Parathyroid adenoma (tissue), 2 donors: Measurements from ENCODE around the gene TAS2R14.

Experiments
- H2AFZ ChIP-seq: fragments of 300-600 bp; sonication (generic); one replicate; pipeline ENCODE4 v1.7.0; 2017; ENCODE audit warnings: antibody characterized with exemption, mild to moderate bottlenecking
- H3K27ac ChIP-seq: fragments of 300-600 bp; sonication (generic); one replicate; pipeline ENCODE4 v1.7.0; 2017
- H3K27me3 ChIP-seq: fragments of 300-600 bp; sonication (generic); one replicate; pipeline ENCODE4 v1.7.0; 2017; ENCODE audit warnings: low read length; ENCODE audit not compliant: control insufficient read depth, insufficient read depth
- H3K36me3 ChIP-seq: fragments of 300-600 bp; sonication (generic); one replicate; pipeline ENCODE4 v1.7.0; 2017; ENCODE audit warnings: low read length; ENCODE audit not compliant: control insufficient read depth, insufficient read depth
- H3K4me1 ChIP-seq: fragments of 300-600 bp; sonication (generic); one replicate; pipeline ENCODE4 v1.7.0; 2017; ENCODE audit warnings: control low read depth
- H3K4me2 ChIP-seq: fragments of 300-600 bp; sonication (generic); one replicate; pipeline ENCODE4 v1.7.0; 2017; ENCODE audit warnings: low read length
- H3K4me3 ChIP-seq: fragments of 300-600 bp; sonication (generic); one replicate; pipeline ENCODE4 v1.7.0; 2017; ENCODE audit warnings: low read depth, low read length
- H3K79me2 ChIP-seq: fragments of 300-600 bp; sonication (generic); one replicate; pipeline ENCODE4 v1.7.0; 2017; ENCODE audit warnings: control low read depth
- H3K9ac ChIP-seq: fragments of 300-600 bp; sonication (generic); one replicate; pipeline ENCODE4 v1.7.0; 2017; ENCODE audit warnings: mild to moderate bottlenecking
- H3K9me3 ChIP-seq: fragments of 300-600 bp; sonication (generic); one replicate; pipeline ENCODE4 v1.7.0; 2017; ENCODE audit warnings: low read length; ENCODE audit not compliant: control insufficient read depth
- CTCF ChIP-seq: fragments of 300-600 bp; sonication (generic); IDR thresholded peaks from one replicate; pipeline ENCODE4 v1.7.0; 2017; ENCODE audit warnings: antibody characterized with exemption, mild to moderate bottlenecking
- donor health status: primary hyperparathyroidism.

Gene TAS2R14

GRCh38 chr12:10904686-10905085 is 34.4 kb downstream of the TAS2R14 start:
- Histone ChIP-seq H3K4me2 (no peak overlapping the region), H2AFZ (no peak overlapping the region), H3K27ac (no peak overlapping the region), H3K9ac (no peak overlapping the region), H3K4me3 (no peak overlapping the region), H3K9me3 (no peaks in the 10 kb centered on the region), H3K27me3 (no peaks in the 10 kb centered on the region), H3K79me2 (peaks cover 5% of the 10 kb centered on the region), H3K36me3 (no peaks in the 10 kb centered on the region), H3K4me1 (no peaks in the 10 kb centered on the region)
- no peak for TF ChIP-seq CTCF

- H3K9ac ChIP-seq, result no peak overlapping the region
- no peak overlapping the region for H3K27ac ChIP-seq
- peaks cover 5% of the 10 kb centered on the region for H3K79me2 ChIP-seq
- no peaks in the 10 kb centered on the region for H3K27me3 ChIP-seq
- H3K9me3 ChIP-seq, result no peaks in the 10 kb centered on the region
- H2AFZ ChIP-seq, result no peak overlapping the region
- TF ChIP-seq CTCF, result no peak
- H3K4me2 ChIP-seq, result no peak overlapping the region
- no peaks in the 10 kb centered on the region for H3K36me3 ChIP-seq
- no peaks in the 10 kb centered on the region for H3K4me1 ChIP-seq
- H3K4me3 ChIP-seq, result no peak overlapping the region
Measured at GRCh38 chr12:10901427-10901826, 37.6 kb downstream of the TAS2R14 start.

- Histone ChIP-seq H3K4me2 (no peak overlapping the region), H3K4me3 (no peak overlapping the region), H3K27me3 (no peaks in the 10 kb centered on the region), H3K36me3 (no peaks in the 10 kb centered on the region), H3K27ac (no peak overlapping the region), H3K9me3 (no peaks in the 10 kb centered on the region), H3K9ac (no peak overlapping the region), H3K79me2 (peaks cover 5% of the 10 kb centered on the region), H2AFZ (no peak overlapping the region), H3K4me1 (no peaks in the 10 kb centered on the region)
- TF ChIP-seq CTCF, result no peak
Measured at GRCh38 chr12:10900972-10901371, 38.1 kb downstream of the TAS2R14 start.

- Histone ChIP-seq H3K4me3 (no peak overlapping the region), H3K36me3 (no peaks in the 10 kb centered on the region), H3K4me2 (no peak overlapping the region), H3K79me2 (peaks cover 5% of the 10 kb centered on the region), H3K9me3 (no peaks in the 10 kb centered on the region), H3K9ac (no peak overlapping the region), H3K27ac (no peak overlapping the region), H2AFZ (no peak overlapping the region), H3K4me1 (no peaks in the 10 kb centered on the region), H3K27me3 (no peaks in the 10 kb centered on the region)
- TF ChIP-seq CTCF, result no peak
Measured at GRCh38 chr12:10900530-10900929, 38.5 kb downstream of the TAS2R14 start.

GRCh38 chr12:10896854-10897253 is 42.2 kb downstream of the TAS2R14 start:
- Histone ChIP-seq H3K9me3 (no peaks in the 10 kb centered on the region), H3K27me3 (no peaks in the 10 kb centered on the region), H3K36me3 (no peaks in the 10 kb centered on the region), H2AFZ (no peak overlapping the region), H3K4me2 (no peak overlapping the region), H3K4me1 (no peaks in the 10 kb centered on the region), H3K79me2 (peaks cover 5% of the 10 kb centered on the region), H3K27ac (no peak overlapping the region), H3K4me3 (no peak overlapping the region), H3K9ac (no peak overlapping the region)
- no peak for TF ChIP-seq CTCF
